ACHN (cell line): ENCODE data around the gene UVRAG.
"Not testable (repeated sequence)": the region's sequence is repeated elsewhere in the genome, so short reads cannot be mapped to it uniquely, and the experiment has no call there.

Source experiments
- DNase-seq: peaks from one replicate; pipeline ENCODE4 v3.0.0-alpha.2; 2015
- in situ Hi-C: cut with HindIII; loops from 2 replicates; pipeline ENCODE4 v1.10.0; 2017; ENCODE audit warnings: low sequenced_read_pairs, low pct_ligation_motif_present, low pct_unique_long_range_greater_than_20kb

Gene UVRAG

DNA sequence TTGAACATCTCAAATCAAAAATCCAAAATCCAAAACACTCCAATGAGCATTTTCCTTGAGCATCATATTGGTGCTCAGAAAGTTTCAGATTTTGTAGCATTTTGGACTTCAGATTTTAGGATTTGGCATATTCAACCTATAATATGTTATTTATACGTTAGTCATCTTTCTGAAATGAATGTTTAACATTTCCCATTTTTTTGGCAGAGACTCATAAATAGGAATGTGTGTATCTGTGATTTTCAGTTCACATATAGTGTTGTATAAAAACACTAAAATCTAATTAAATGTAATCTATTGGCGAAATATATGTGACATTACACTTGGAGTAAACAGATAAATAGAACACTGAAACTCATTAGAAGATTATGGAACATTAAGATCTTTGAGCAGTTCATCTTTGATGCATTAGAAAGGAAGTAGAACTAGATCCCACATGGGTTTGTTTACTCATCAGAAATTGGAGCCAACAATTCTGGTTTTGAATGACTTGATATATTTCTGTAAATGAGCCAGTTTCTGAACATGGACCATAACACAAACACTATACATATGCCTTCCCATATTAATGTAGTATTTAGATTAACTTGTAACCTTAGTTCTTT is 153.1 kb downstream of the UVRAG start:
- no peak for DNase-seq
- in situ Hi-C loops, result no loop called here

DNA sequence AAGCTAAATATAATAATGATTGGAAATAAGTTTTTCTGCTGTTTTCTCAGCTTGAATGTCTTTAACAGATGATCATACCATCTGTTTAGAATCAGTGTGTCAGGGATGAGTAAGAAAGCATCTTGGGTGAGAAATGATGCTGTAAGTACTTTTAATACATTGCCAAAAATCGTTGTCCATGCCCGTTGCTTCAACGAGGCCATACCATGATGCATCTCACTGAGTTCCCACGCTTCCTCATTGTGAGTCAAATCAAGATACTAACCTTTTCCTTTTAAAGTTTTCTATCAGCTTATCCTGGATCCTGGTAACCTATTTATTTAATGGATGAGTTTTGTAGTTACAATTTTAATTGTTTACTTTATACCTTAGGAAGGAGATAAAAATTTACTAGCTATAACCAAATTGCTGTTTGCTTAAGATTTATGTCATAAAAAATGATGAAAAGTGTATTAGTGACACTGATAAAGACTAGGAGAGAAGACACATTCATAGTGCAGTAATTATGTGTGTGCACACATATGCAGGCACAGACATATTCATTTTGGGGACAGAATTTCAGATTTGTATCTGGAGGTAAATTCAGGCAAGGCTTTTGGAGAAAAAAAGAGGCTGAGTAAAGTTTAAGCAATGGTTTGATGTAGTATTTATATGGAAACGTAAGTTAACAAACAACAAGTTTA is 154.8 kb downstream of the UVRAG start:
- in situ Hi-C loops, result no loop called here
- DNase-seq, result no peak

DNA sequence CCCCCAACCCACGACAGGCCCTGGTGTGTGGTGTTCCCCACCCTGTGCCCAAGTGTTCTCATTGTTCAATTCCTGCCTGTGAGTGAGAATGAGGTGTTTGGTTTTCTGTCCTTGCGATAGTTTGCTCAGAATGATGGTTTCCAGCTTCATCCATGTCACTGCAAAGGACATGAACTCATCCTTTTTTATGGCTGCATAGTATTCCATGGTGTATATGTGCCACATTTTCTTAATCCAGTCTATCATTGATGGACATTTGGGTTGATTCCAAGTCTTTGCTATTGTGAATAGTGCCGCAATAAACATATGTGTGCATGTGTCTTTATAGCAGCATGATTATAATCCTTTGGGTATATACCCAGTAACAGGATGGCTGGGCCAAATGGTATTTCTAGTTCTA is 158.7 kb downstream of the UVRAG start:
- DNase-seq, in situ Hi-C loops: not testable (repeated sequence)

DNA sequence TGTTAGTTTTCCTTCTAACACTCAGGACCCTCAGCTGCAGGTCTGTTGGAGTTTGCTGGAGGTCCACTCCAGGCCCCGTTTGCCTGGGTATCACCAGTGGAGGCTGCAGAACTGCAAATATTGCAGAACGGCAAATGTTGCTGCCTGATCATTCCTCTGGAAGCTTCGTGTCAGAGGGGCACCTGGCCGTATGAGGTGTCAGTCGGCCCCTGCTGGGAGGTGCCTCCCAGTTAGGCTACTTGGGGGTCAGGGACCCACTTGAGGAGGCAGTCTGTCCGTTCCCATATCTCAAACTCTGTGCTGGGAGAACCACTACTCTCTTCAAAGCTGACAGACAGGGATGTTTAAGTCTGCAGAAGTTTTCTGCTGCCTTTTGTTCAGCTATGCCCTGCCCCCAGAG is 164.1 kb downstream of the UVRAG start:
- in situ Hi-C loops, DNase-seq: not testable (repeated sequence)

DNA sequence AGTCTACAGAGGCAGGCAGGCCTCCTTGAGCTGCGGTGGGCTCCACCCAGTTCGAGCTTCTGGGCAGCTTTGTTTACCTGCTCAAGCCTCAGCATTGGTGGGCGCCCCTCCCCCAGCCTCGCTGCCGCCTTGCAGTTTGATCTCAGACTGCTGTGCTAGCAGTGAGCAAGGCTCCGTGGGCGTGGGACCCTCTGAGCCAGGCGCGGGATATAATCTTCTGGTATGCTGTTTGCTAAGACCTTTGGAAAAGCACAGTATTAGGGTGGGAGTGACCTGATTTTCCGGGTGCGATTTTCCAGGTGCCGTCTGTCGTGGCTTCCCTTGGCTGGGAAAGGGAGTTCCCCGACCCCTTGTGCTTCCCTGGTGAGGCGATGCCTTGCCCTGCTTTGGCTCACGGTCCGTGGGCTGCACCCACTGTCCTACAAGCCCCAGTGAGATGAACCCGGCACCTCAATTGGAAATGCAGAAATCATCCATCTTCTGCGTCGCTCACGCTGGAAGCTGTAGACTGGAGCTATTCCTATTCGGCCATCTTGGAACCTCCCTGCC is 164.5 kb downstream of the UVRAG start:
- DNase-seq, in situ Hi-C loops: not testable (repeated sequence)

DNA sequence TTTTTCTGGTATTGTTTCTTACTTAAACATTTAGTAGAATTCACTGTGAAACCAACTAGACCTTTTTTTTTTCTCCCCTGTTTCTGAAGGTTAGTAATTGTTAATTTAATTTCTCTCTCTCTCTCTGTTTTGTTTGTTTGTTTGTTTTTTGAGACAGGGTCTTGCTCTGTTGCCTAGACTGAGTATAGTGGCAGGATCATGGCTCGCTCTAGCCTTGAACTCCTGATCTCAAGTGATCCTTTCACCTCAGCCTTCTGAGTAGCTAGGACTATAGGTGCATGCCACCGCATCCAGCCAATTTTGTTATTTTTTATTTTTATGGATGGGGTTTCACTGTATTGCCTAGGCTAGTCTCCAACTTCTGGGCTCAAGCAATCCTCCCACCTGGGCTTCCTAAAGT is 165.0 kb downstream of the UVRAG start:
- in situ Hi-C loops, result no loop called here
- no peak for DNase-seq

DNA sequence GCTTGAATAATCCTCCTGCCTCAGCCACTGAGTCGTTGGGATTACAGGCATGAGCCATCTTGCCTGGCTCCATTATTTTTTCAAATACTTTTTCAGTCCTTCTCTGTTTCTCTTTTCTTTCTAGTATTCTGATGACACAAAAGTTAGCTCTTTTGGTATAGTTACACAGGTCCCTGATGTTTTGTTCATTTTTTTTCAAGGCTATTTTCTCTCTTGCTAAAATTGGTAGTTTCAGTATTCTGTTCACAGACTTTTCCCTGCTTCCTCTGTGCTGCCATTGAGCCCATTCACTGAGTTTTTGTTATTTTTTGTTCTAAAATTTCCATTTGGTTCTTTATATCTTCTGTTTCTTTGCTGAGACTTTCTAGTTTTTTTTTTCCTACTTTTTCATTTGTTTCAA is 166.5 kb downstream of the UVRAG start:
- no peak for DNase-seq
- in situ Hi-C loops, result no loop called here

DNA sequence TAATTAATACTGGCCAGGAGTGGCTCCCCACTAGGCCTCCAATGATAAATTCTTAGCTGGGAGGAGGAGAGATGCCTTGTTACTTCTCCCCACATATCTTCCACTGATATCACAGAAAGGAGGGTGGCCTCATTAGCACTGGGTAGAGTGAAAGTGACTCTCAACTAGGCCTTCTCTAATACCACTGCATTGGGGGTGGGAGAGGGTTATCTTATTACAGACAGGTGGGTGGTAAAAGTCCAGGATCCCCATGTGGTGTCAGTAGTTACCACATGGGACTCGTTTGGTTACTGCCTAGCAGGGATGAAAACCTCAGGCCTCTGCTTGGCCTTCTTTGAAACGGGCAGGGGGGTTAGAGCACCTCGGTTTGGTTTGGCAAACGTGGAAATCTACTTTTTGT is 167.3 kb downstream of the UVRAG start:
- DNase-seq, result no peak
- in situ Hi-C loops, result no loop called here

DNA sequence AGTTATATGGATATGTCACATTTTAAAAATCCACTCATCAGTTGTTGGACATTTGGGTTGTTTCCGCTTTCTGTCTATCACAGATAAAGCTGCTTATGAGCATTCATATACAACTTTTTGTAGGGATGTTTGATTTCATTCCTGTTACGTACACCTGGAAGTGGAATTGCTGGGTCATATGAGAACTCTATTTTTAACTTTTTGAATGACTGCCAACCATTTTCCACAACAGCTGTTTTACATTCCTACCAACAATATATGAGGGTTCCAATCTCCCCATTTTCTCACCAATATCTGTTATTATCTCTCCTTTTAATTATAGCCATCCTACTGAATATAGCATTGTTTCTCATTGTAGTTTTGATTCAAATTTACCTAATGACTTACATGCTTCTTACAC is 172.0 kb downstream of the UVRAG start:
- in situ Hi-C loops, result no loop called here
- DNase-seq, result no peak

DNA sequence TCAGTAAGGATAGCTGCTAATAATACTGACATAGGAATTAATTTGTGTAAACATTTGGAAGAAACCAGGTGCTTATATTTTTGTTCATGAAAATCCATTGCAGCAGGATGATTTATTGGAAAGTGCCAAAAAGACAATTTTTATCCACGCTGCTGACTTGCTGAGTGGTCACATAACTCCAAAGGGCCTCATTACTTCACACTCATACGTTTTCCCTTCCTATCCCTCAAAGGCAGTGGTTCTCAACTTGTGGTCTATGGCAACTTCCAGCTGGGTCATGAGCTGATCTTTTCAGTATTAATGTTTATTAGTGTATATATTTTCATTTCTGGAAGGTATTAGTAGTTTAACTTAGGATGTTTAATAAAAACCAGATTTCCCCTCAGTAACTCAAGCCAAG is 178.1 kb downstream of the UVRAG start:
- in situ Hi-C loops, result no loop called here
- no peak for DNase-seq

DNA sequence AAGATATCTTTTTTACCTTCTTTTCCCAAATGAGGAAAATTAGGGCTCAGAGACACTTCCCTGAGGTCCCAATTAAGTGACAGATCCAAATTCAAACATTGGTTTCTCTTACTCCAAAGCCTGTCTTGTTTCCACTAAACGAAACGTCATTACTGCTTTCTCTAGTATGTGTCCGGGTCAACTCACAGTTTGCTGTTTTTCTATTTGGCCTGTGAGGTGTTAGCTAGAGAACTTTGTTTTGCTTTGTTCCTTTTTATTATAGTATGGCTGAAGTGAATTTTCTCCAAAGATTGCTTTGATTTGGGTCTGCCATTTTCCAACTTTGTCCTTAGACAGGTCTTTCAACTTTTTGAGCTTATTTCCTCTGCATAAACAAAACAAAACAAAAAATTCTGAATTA is 179.6 kb downstream of the UVRAG start:
- in situ Hi-C loops, result no loop called here
- no peak for DNase-seq

DNA sequence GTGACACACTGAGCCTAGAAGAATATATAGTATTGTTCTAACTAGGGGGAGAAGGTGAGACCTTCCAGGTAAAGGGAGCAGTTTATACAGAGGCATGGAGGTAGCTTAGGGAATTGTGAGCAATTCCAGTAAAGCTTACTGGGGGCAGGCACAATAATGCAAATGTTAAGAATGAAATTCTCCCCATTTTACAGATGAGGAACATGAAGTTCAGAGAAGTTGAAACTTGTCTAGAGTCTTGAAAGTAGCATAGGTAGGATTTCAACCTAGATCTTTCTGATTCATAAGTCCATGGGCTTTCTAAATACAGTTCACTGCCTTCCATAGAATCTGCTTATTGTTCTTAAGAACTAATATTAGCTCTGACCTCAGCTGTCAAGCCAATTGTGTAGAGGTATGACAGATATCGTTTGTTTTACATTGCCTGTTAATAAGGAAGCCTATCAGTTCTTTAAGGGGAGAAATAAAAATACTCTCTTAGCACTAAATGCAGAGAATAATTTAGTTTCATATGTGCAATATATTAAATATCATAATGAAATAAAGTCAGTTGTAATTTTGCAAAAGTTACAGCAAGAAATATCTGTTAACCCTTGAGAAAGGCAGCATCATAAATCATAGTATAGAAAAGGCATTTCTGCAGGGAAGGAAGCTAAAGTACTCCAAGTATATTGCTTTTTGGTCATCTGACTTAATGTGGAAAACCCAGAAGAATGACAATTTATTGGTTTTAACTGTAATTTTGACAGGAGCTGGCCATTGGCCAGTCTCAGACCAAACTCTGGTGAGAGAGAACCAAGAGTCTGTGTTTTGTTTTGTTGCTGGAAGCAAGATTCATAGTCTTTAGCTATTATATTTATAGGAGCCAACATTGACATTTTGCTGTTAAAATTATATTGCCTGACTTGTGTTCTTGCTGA is 181.8 kb downstream of the UVRAG start:
- DNase-seq, result no peak
- in situ Hi-C loops, result no loop called here

DNA sequence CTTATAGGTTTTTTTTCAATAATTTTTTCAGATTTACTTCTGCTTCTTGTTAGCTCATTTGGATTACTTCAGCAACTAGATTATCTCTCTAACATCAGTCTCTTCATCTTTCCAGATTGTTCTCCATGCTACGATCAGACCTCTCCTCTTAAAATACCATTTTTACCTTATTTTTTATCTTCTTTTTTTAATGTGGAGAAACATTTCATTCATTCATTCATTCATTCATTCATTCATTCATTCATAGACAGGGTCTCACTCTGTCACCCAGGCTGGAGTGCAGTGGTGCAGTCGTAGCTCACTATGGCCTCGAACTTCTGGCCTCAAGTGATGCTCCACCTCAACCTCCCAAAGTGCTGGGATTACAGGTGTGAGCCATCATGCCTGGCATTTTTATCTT is 189.4 kb downstream of the UVRAG start:
- no peak for DNase-seq
- in situ Hi-C loops, result no loop called here

DNA sequence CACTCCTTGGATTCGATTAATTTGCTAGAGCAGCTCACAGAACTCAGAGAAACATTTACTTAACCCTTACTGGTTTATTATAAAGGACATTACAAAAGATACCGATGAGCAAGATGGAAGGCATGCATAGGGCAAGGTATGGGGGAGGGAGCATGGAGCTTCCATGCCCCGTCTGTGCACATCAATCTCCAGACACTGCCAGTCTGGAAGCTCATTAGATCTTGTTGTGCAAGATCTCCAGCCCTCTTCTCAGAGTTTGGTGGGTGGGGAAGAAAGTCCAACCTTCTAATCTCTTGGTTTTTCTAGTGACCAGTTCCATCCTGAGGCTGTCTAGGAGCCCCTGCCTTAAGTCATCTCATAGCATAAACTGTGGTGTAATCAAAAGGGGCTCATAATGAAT is 190.7 kb downstream of the UVRAG start:
- in situ Hi-C loops, result no loop called here
- DNase-seq, result no peak

DNA sequence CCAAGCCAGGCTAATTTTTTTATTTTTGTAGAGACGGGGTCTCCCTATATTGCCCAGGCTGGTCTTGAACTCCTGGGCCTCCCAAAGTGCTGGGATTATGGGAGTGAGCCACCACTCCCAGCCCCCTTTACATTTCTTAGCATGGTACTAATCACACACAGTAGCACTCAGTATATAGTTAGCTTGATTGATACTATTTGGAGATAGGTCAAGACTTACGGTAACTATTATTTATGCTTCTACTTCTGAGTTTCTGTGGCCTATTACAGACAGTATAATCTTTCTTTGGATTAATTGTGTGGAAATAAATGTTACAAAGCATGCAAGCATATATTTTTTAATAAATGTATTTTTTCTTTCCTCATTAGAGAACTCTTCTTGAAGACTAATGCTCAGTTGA is 192.2 kb downstream of the UVRAG start:
- DNase-seq, result no peak
- in situ Hi-C loops, result no loop called here

DNA sequence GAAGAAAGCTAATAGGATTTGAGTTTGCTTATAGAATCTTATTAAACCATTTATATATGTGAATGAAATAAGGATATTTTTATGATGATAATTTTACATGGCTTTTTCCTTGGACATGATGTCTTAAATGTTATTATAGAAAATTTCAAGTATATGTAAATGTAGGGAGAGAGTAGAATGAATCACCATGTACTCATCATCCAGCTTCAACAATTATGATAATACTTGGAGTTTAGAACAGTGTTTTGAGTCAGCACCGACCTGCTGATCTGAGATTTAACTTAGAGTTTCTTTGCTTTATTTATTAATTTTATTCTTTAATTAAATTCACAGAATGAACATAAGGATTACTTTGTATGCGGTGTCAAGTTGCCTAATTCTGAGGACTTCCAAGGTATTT is 193.5 kb downstream of the UVRAG start:
- no peak for DNase-seq
- in situ Hi-C loops, result no loop called here

DNA sequence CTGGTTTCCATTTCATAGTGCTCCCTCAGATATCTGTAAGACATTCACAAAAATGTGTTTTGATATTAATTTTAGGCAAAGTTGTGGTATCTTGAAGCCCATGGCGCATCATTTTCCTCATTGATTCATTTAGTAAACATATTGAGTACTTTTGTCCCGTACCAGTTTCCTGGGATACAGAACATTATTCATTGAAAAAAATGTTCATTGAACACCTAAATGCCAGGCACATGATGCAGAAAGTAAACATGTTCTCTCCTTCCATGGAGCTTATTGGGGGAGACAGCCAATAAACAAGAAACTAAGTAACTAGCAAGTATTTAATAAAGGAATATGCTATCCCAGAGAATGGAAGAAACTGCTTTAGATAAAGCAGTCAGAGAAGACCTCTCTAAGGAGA is 195.0 kb downstream of the UVRAG start:
- no peak for DNase-seq
- in situ Hi-C loops, result no loop called here

DNA sequence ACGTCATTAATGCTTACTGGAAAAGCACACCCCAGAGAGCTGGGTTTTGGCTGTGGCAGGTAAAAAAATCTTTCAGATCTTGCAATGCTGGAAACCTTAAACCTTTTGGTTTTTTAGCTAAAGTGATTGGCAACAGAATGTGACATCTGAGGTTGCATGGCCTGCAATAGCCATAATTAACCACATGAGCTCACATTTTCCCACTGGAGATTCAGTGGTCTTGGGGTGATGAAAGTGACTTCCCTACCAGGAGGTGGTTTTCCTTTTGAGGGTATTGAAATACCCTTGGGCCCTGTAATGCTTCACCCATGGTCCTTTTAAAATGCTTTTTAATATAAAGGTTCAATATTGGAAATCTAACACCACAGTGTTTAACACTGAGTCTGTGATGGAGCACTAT is 198.5 kb downstream of the UVRAG start:
- DNase-seq, result no peak
- in situ Hi-C loops, result no loop called here
